ENCODE measurements around the gene LRRC53. TPM values are rescaled to one million over a fixed set of nuclear protein-coding genes. Genes with fewer than 3 reads are reported as not detected.

The LRRC53 gene
- total RNA-seq, 4 donors from 2014 or later, result not detected

GRCh38 chr1:74478979-74479378 is 33.4 kb downstream of the LRRC53 start:
- H3K27ac ChIP-seq, result no peak overlapping the region
- TF ChIP-seq CTCF (IDR thresholded peaks at IDR 0.05) (no peak), POLR2AphosphoS5 (IDR thresholded peaks at IDR 0.05) (no peak), EP300 (IDR thresholded peaks at IDR 0.05; ENCODE audit: low read depth) (no peak), POLR2A (IDR thresholded peaks at IDR 0.05) (no peak)
- intact Hi-C loops (cut with DNase I; ENCODE audit: low total_unique reads), result no loop called here
- H3K27me3 ChIP-seq, result no peaks in the 10 kb centered on the region
- no peaks in the 10 kb centered on the region for H3K4me1 ChIP-seq
- H3K4me3 ChIP-seq, result no peak overlapping the region
- in situ Hi-C loops (cut with MboI; ENCODE audit: low pct_ligation_motif_present in 1 of 4, low pct_unique_long_range_greater_than_20kb in 1 of 4, low sequenced_read_pairs in 3 of 4), result no loop called here
- 73 to 79% methylated on average over 2 of the region's 2 CpGs for WGBS, 2 donors (ENCODE audit: low coverage in 1 of 2)
- DNase-seq, result no peak
- no peaks in the 10 kb centered on the region for H3K36me3 ChIP-seq
- H3K9me3 ChIP-seq, result no peaks in the 10 kb centered on the region

DNA sequence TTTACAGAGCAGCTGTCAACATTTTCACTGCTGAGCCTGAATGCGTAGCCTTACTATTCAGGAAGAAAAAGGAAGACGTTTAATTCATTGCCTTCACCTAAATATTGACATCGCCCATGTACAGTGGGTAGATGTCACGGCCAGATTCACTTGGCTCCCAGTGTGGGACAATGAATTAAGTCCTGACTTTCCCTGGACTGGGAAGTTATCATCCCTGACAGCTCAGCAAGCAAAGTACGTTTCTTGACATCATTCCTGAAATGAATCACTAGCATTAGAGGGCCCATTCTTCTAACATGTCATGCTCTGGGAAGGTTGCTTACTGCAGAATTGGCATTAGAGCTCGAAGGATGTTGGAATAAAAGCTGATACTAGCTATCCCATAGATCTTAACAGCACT is 37.8 kb downstream of the LRRC53 start:
- 79 to 85% methylated on average over 5 to 6 of the region's 6 CpGs for WGBS, 2 donors (ENCODE audit: low coverage in 1 of 2)
- in situ Hi-C loops (cut with MboI; ENCODE audit: low pct_ligation_motif_present in 1 of 4, low pct_unique_long_range_greater_than_20kb in 1 of 4, low sequenced_read_pairs in 3 of 4), result no loop called here
- DNase-seq, result no peak

DNA sequence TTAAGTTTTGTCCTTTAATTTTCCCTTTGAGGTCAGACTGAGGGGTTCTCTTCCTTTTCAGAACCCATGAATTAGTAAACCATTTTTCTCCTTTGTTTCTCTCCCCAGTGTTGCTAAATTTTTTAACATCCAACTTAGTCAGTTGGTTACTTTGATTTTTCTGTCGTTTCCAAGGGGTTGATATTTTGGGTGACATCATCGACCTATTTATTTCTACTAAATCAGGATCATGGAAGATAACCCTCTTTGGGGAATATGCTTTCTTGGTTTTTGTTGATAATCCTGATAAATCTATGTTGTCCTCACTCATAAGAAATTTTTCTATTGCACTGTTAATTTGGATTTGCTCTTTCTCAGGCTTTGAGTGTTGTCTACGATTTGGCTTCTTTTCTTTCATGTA is 40.9 kb downstream of the LRRC53 start:
- Histone ChIP-seq H3K4me3 (no peak overlapping the region), H3K27ac (no peak overlapping the region), H3K4me1 (no peaks in the 10 kb centered on the region), H3K9me3 (no peaks in the 10 kb centered on the region), H3K27me3 (peaks cover 3% of the 10 kb centered on the region), H3K36me3 (no peaks in the 10 kb centered on the region)
- in situ Hi-C loops (cut with MboI; ENCODE audit: low pct_ligation_motif_present in 1 of 4, low pct_unique_long_range_greater_than_20kb in 1 of 4, low sequenced_read_pairs in 3 of 4) (no loop called here), intact Hi-C loops (cut with DNase I; ENCODE audit: low total_unique reads) (no loop called here)
- no peak for TF ChIP-seq POLR2A (IDR thresholded peaks at IDR 0.05)
- no peak for TF ChIP-seq EP300 (IDR thresholded peaks at IDR 0.05; ENCODE audit: low read depth)
- no peak for TF ChIP-seq CTCF (IDR thresholded peaks at IDR 0.05)
- TF ChIP-seq POLR2AphosphoS5 (IDR thresholded peaks at IDR 0.05), result no peak
- WGBS, 2 donors (ENCODE audit: low coverage in 1 of 2), result 59 to 84% methylated on average over 3 of the region's 3 CpGs
- no peak for DNase-seq

More for the DNA sequence above, 37.8 kb downstream of the LRRC53 start:
- peaks cover 3% of the 10 kb centered on the region for H3K27me3 ChIP-seq
- no peaks in the 10 kb centered on the region for H3K36me3 ChIP-seq
- H3K27ac ChIP-seq, result no peak overlapping the region
- no peaks in the 10 kb centered on the region for H3K9me3 ChIP-seq
- H3K4me3 ChIP-seq, result no peak overlapping the region
- TF ChIP-seq POLR2A (IDR thresholded peaks at IDR 0.05) (no peak), POLR2AphosphoS5 (IDR thresholded peaks at IDR 0.05) (no peak), CTCF (IDR thresholded peaks at IDR 0.05) (no peak), EP300 (IDR thresholded peaks at IDR 0.05; ENCODE audit: low read depth) (no peak)
- no peaks in the 10 kb centered on the region for H3K4me1 ChIP-seq
- intact Hi-C loops (cut with DNase I; ENCODE audit: low total_unique reads), result no loop called here

DNA sequence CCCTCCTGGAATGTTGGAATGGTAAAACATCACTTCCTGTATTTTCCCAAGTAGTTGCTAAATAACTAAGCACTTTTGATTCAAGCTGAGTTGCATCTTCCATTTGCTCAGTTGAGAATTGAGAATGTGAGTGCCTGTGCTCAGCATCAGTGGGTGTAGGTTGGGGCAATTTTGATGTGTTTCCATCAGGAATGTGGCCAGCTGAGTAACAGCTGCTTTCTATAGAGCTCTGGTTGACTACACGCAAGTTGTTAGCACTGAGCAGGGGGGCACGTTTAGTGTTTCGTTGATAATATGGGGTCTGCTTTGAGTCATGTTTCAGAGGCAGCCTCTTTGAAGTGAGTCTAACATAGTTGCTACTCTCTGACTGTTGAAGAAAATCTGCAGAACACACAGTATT is 41.5 kb downstream of the LRRC53 start:
- Histone ChIP-seq H3K4me3 (no peak overlapping the region), H3K27me3 (peaks cover 3% of the 10 kb centered on the region), H3K36me3 (no peaks in the 10 kb centered on the region), H3K9me3 (no peaks in the 10 kb centered on the region), H3K4me1 (no peaks in the 10 kb centered on the region), H3K27ac (no peak overlapping the region)
- intact Hi-C loops (cut with DNase I; ENCODE audit: low total_unique reads) (no loop called here), in situ Hi-C loops (cut with MboI; ENCODE audit: low pct_ligation_motif_present in 1 of 4, low pct_unique_long_range_greater_than_20kb in 1 of 4, low sequenced_read_pairs in 3 of 4) (no loop called here)
- no peak for DNase-seq
- 77% methylated on average over 3 of the region's 3 CpGs; no CpG with 5 or more reads in 1 of the 2 donors for WGBS, 2 donors (ENCODE audit: low coverage in 1 of 2)
- TF ChIP-seq POLR2AphosphoS5 (IDR thresholded peaks at IDR 0.05), result no peak
- no peak for TF ChIP-seq CTCF (IDR thresholded peaks at IDR 0.05)
- no peak for TF ChIP-seq POLR2A (IDR thresholded peaks at IDR 0.05)
